ENCODE data around the gene ARHGAP9. TPM values are rescaled to one million over a fixed set of nuclear protein-coding genes. Genes with fewer than 3 reads are reported as not detected.

The ARHGAP9 gene
- total RNA-seq, 4 donors from 2014 or later, result 16.6 to 50.1 (median 24.7) TPM

DNA sequence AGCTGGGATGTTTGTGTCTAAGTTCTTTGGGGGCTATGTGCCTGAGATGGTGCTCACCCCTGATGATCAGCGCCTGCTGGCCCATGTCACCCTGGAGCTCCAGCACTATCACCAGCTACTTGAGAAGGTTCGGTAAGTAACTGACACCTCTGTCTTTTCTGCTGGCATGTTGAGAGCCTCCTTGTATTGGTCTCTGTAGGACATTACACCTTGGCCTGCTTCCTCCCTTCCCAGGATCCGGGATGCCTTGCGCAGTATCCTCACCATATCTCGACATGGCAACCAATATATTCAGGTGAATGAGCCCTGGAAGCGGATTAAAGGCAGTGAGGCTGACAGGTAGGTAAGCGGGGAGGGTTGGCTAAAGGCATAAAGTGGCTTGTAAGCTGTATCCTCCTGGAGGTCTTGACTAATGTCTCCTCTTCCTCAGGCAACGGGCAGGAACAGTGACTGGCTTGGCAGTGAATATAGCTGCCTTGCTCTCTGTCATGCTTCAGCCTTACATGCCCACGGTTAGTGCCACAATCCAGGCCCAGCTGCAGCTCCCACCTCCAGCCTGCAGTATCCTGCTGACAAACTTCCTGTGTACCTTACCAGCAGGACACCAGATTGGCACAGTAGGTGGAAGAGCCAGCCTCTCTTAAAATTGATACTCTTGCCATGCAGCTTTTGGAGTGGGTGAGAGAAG, 35.2 kb upstream of the ARHGAP9 start:
- TF ChIP-seq, protein P1, sequence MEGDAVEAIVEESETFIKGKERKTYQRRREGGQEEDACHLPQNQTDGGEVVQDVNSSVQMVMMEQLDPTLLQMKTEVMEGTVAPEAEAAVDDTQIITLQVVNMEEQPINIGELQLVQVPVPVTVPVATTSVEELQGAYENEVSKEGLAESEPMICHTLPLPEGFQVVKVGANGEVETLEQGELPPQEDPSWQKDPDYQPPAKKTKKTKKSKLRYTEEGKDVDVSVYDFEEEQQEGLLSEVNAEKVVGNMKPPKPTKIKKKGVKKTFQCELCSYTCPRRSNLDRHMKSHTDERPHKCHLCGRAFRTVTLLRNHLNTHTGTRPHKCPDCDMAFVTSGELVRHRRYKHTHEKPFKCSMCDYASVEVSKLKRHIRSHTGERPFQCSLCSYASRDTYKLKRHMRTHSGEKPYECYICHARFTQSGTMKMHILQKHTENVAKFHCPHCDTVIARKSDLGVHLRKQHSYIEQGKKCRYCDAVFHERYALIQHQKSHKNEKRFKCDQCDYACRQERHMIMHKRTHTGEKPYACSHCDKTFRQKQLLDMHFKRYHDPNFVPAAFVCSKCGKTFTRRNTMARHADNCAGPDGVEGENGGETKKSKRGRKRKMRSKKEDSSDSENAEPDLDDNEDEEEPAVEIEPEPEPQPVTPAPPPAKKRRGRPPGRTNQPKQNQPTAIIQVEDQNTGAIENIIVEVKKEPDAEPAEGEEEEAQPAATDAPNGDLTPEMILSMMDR (IDR thresholded peaks at IDR 0.05; ENCODE audit: low read depth), result no peak

DNA sequence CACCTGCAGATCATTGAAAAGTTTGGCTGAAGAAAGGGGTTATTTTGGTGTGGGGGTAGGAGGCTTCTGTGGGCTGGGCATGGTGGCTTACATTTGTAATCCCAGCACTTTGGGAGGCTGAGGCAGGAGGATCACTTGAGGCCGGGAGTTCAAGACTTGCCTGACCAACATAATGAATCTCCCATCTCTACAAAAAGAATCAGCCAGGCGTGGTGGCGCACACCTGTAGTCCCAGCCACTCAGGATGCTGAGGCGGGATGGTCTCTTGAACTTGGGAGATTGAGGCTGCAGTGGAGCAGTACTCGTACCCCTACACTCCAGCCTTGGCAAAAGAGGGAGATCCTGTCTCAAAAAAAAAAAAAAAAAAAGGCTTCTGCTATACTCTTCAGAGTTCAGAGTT, 33.6 kb upstream of the ARHGAP9 start:
- TF ChIP-seq, protein P1 (IDR thresholded peaks at IDR 0.05; ENCODE audit: low read depth), result no peak

DNA sequence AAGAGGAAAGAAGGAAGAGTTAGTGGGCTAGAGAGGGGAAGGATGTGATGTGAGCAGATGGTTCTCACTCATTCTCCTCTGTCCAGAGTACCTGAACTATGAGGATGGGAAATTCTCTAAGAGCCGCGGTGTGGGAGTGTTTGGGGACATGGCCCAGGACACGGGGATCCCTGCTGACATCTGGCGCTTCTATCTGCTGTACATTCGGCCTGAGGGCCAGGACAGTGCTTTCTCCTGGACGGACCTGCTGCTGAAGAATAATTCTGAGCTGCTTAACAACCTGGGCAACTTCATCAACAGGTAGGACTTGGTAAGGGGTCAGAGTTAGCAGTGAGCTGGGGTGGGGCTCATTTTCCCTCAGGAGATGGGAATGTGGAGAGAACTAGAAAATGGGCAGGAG, 33.0 kb upstream of the ARHGAP9 start:
- TF ChIP-seq, protein P1 (IDR thresholded peaks at IDR 0.05; ENCODE audit: low read depth), result no peak

DNA sequence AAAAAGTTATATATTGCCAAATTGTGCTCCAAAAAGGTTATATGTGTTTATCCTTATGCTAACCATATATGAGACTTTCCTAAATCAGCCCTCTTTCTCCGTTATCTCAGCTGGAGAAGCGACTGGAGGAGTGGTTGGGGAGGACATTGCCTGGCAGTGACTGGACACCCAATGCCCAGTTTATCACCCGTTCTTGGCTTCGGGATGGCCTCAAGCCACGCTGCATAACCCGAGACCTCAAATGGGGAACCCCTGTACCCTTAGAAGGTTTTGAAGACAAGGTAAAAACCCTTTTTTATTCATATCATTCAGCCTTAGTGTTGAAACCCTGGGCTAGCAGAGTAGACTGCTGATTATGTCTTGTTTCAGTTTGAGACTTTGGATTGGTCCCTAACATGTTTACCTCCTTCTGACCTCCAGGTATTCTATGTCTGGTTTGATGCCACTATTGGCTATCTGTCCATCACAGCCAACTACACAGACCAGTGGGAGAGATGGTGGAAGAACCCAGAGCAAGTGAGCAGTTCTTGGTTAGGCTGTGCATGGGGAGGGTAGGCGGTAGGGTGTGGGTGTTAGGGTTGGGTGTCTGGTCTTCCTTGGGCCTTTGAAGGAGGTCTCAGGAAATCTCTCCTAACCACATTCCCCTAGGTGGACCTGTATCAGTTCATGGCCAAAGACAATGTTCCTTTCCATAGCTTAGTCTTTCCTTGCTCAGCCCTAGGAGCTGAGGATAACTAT, 32.1 kb upstream of the ARHGAP9 start:
- TF ChIP-seq, protein P1 (IDR thresholded peaks at IDR 0.05; ENCODE audit: low read depth), result no peak

DNA sequence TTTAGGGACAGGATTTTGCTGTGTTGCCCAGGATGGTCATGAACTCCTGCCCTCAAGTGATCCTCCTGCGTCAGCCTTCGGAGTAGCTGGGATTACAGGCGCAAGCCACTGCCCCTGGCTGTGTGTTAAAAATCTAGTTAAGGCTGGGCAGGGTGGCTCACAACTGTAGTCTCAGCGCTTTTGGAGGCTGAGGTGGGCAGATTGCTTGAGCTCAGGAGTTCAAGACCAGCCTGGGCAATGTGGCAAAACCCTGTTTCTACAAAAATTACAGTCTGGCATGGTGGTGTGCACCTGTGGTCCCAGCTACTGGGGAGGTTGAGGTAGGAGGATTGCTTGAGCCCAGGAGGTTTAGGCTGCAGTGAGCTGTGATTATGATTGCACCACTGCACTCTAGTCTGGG, 31.5 kb upstream of the ARHGAP9 start:
- TF ChIP-seq, protein P1 (IDR thresholded peaks at IDR 0.05; ENCODE audit: low read depth), result no peak

DNA sequence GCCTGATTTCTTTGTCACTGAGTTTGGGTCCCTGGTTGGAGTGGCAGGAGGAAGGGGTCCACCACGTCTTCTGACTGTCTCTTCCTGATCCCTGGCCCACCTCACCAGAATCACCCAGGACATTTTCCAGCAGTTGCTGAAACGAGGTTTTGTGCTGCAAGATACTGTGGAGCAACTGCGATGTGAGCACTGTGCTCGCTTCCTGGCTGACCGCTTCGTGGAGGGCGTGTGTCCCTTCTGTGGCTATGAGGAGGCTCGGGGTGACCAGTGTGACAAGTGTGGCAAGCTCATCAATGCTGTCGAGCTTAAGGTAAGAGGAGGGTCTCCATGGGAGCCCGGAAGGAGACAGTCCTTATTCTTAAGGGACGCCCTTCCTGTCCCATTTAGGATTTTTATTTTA, 20.5 kb upstream of the ARHGAP9 start:
- TF ChIP-seq, protein P1 (IDR thresholded peaks at IDR 0.05; ENCODE audit: low read depth), result no peak

DNA sequence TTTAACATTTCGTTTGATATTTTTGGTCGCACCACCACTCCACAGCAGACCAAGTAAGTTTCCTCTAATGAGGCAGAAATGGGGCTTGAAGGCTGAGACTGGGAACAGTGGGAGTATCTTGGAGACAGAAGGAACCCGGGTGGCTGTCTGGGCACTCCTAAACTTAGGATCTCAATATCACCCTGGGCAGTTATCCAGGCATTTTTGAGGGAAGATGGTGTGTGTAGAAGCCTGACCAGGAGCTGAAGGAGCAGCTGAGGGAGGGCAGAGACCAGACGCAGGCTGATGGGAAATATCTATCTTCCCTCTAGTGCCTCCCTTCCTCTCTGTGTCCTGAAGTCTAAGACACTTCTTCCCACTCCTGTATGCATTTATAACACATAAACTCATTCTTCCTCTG, 18.9 kb upstream of the ARHGAP9 start:
- TF ChIP-seq, protein P1 (IDR thresholded peaks at IDR 0.05; ENCODE audit: low read depth), result no peak
